Nephron (organoid): ENCODE data around the gene SMARCA2.

Experiments used
- H3K27ac Mint-ChIP-seq, 3 experiments: 2 replicates each; pipeline ENCODE4 v1.8.0; 2020; ENCODE audit warnings: mixed read lengths in 3 of 3, mild to moderate bottlenecking in 2 of 3, moderate library complexity in 1 of 3
- H3K27me3 Mint-ChIP-seq: 2 replicates; pipeline ENCODE4 v1.8.0; 2021; ENCODE audit warnings: low read depth, mild to moderate bottlenecking, moderate library complexity, mixed read lengths
- H3K36me3 Mint-ChIP-seq: 2 replicates; pipeline ENCODE4 v1.8.0; 2020; ENCODE audit warnings: low read depth, mixed read lengths
- H3K4me1 Mint-ChIP-seq: 2 replicates; pipeline ENCODE4 v1.8.0; 2020; ENCODE audit warnings: mixed read lengths
- H3K4me3 Mint-ChIP-seq, 3 experiments: 2 replicates each; pipeline ENCODE4 v1.8.0; 2020; ENCODE audit warnings: mild to moderate bottlenecking in 3 of 3, mixed read lengths in 3 of 3, moderate library complexity in 2 of 3
- H3K9me3 Mint-ChIP-seq: 2 replicates; pipeline ENCODE4 v1.8.0; 2020; ENCODE audit warnings: mixed read lengths
- TF ChIP-seq, protein P1 (sequence below), 3 experiments: fragments of 200-600 bp; sonication (generic); IDR thresholded peaks; one replicate each; pipeline ENCODE4 v1.5.0; 2021; ENCODE audit warnings: antibody characterized with exemption in 3 of 3; ENCODE audit not compliant: unreplicated experiment in 3 of 3

The SMARCA2 gene

DNA sequence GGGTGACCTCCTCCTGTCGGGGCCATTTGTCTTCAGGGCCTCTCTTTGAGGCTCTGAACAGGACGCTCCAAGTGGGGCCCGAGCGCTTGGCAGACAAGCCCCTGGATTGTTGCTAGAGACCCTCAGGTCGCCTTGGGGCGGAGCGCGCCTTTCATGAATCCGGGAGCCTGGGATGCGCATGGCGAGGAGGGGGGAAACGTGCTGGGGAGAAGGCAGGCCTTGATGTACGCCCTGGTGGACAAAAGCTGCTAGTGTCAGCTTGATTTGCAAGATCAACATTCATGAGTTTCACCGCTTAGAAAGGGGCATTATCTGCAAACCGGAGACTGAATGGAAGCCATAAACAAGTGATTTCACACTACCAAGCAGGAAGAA lies 226.3 kb downstream of the SMARCA2 start:
- H3K9me3 Mint-ChIP-seq: peaks cover 8% of the 10 kb centered on the region
- TF ChIP-seq, protein P1, sequence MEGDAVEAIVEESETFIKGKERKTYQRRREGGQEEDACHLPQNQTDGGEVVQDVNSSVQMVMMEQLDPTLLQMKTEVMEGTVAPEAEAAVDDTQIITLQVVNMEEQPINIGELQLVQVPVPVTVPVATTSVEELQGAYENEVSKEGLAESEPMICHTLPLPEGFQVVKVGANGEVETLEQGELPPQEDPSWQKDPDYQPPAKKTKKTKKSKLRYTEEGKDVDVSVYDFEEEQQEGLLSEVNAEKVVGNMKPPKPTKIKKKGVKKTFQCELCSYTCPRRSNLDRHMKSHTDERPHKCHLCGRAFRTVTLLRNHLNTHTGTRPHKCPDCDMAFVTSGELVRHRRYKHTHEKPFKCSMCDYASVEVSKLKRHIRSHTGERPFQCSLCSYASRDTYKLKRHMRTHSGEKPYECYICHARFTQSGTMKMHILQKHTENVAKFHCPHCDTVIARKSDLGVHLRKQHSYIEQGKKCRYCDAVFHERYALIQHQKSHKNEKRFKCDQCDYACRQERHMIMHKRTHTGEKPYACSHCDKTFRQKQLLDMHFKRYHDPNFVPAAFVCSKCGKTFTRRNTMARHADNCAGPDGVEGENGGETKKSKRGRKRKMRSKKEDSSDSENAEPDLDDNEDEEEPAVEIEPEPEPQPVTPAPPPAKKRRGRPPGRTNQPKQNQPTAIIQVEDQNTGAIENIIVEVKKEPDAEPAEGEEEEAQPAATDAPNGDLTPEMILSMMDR (IDR thresholded peaks at IDR 0.05; ENCODE audit: unreplicated experiment in 3 of 3): peak; percentile 49 to 52 (median 50)
- H3K27ac Mint-ChIP-seq: peak overlapping the region; percentile 92 to 98 (median 96)
- no peaks in the 10 kb centered on the region for H3K36me3 Mint-ChIP-seq
- peaks cover 44% of the 10 kb centered on the region for H3K4me1 Mint-ChIP-seq
- no peaks in the 10 kb centered on the region for H3K27me3 Mint-ChIP-seq
- H3K4me3 Mint-ChIP-seq: peak overlapping the region; percentile 83 to 88 (median 87)

DNA sequence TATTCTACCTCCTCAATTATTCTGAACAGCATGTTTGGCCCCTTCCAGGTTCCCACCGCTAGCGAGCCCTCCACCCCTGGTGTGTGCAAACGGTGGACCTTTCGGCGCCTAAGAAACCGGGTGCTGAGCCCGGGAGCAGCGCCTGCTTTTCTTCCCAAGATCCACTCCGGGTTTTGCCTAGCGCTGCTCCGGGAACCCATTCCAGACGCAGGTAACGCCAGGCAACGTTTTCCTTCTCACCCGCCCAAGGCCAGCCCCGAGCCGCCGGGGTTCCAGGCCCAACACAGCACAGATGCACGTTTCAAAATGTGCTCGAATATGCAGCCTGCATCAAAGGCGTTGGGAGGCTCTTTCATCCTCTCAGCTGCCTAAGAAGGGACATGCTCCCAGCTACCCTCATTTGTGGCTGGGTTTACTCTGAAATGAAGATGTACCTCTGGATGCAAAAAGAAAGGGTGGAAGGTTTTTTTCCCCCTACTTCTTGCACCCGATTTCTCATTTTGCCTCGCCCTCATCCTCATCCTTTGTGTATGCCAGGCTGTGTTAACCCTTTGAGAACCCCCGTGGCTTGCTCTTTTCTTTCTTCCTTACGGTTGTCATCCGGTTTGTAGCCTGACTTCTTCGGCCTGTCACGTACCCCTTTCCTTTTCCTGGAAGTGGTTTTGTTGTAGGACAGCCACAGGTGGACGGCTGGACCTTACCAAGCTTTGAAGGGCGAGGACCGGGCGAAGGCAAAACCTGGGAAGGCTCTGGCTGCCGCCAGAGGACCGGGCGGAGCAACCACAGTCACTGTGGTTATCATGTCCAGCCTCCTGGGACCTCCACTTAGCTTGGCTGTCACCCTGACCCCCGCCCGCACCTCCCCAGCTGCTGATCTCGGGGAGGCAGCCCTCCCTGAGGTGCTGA lies 226.9 kb downstream of the SMARCA2 start:
- Mint-ChIP-seq H3K27ac (peak overlapping the region; percentile 92 to 98 (median 96)), H3K9me3 (peaks cover 8% of the 10 kb centered on the region), H3K4me3 (peak overlapping the region; percentile 83 to 88 (median 87)), H3K27me3 (no peaks in the 10 kb centered on the region), H3K4me1 (peaks cover 44% of the 10 kb centered on the region), H3K36me3 (peaks cover 3% of the 10 kb centered on the region)
- TF ChIP-seq, protein P1 (IDR thresholded peaks at IDR 0.05; ENCODE audit: unreplicated experiment in 3 of 3): no peak

DNA sequence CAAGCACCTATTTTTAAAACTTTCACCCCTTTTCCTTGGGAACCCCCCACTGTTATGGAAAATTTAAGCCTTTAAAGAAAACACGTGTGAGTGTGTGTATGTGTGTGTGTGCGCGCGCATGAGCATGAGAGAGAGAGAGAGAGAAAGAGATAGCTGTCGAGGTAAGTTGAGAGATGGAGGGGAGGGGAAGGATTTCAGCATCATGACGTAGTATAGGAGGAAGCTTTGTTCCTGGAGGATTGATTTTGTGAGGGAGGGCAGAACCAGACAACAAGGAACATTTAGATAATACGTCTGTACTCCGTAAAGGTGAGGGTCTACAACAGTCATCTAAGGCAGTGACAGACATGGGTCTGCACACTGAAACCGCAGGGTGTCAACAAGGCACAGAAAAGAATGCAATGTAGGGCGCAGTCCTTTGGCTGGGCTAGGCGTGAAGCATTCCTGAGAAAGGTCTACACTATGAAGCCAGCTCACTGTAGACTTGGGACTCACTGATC lies 227.7 kb downstream of the SMARCA2 start:
- H3K27me3 Mint-ChIP-seq: no peaks in the 10 kb centered on the region
- H3K36me3 Mint-ChIP-seq: peaks cover 7% of the 10 kb centered on the region
- peaks cover 11% of the 10 kb centered on the region for H3K9me3 Mint-ChIP-seq
- TF ChIP-seq, protein P1 (IDR thresholded peaks at IDR 0.05; ENCODE audit: unreplicated experiment in 3 of 3): no peak
- H3K27ac Mint-ChIP-seq: peak overlapping the region; percentile 91 to 96 (median 92)
- H3K4me3 Mint-ChIP-seq: peak overlapping the region; percentile 83 to 88 (median 87)
- H3K4me1 Mint-ChIP-seq: peaks cover 44% of the 10 kb centered on the region
